HG03442 (cell line): ENCODE measurements around the gene SLCO2A1.

Source experiments
- ATAC-seq: cut with Tn5 transposase; IDR thresholded peaks from one replicate; pipeline ENCODE4 v1.9.1; 2021; ENCODE audit warnings: mild to moderate bottlenecking, moderate library complexity; ENCODE audit not compliant: unreplicated experiment

The SLCO2A1 gene

GRCh38 chr3:133956353-133956752, 73.4 kb downstream of the SLCO2A1 start:
- ATAC-seq: no peak

GRCh38 chr3:133955892-133956291, 73.8 kb downstream of the SLCO2A1 start:
- ATAC-seq: no peak

GRCh38 chr3:133954717-133955360, 74.9 kb downstream of the SLCO2A1 start:
- no peak for ATAC-seq

- ATAC-seq: no peak
Measured at GRCh38 chr3:133953297-133953696, 76.4 kb downstream of the SLCO2A1 start.

GRCh38 chr3:133949438-133949837, 80.3 kb downstream of the SLCO2A1 start:
- no peak for ATAC-seq

- no peak for ATAC-seq
Measured at GRCh38 chr3:133948996-133949395, 80.7 kb downstream of the SLCO2A1 start.

- no peak for ATAC-seq
Measured at GRCh38 chr3:133948131-133948810, 81.5 kb downstream of the SLCO2A1 start.

GRCh38 chr3:133945381-133946095, 84.2 kb downstream of the SLCO2A1 start:
- ATAC-seq: no peak

GRCh38 chr3:133944641-133945380, 84.9 kb downstream of the SLCO2A1 start:
- no peak for ATAC-seq

GRCh38 chr3:133944181-133944580, 85.5 kb downstream of the SLCO2A1 start:
- ATAC-seq: no peak

- no peak for ATAC-seq
Measured at GRCh38 chr3:133943639-133944141, 86.0 kb downstream of the SLCO2A1 start.

GRCh38 chr3:133943031-133943535, 86.6 kb downstream of the SLCO2A1 start:
- ATAC-seq: no peak

- no peak for ATAC-seq
Measured at GRCh38 chr3:133941415-133941821, 88.3 kb downstream of the SLCO2A1 start.

- no peak for ATAC-seq
Measured at GRCh38 chr3:133940536-133940935, 89.2 kb downstream of the SLCO2A1 start.

- ATAC-seq: no peak
Measured at GRCh38 chr3:133939463-133939835, 90.3 kb downstream of the SLCO2A1 start.

GRCh38 chr3:133938770-133939462, 90.8 kb downstream of the SLCO2A1 start:
- no peak for ATAC-seq

GRCh38 chr3:133937756-133938601, 91.7 kb downstream of the SLCO2A1 start:
- no peak for ATAC-seq

GRCh38 chr3:133937061-133937686, 92.6 kb downstream of the SLCO2A1 start:
- ATAC-seq: no peak
